HG02943 (cell line): ENCODE results near the gene ATP6V1G2.
"Not testable (repeated sequence)": the region's sequence is repeated elsewhere in the genome, so short reads cannot be mapped to it uniquely, and the experiment has no call there.

Experiments
- ATAC-seq: cut with Tn5 transposase; IDR thresholded peaks from one replicate; pipeline ENCODE4 v1.9.1; 2021; ENCODE audit warnings: mild to moderate bottlenecking, low read depth, moderate library complexity; ENCODE audit not compliant: unreplicated experiment

ATP6V1G2 gene

DNA sequence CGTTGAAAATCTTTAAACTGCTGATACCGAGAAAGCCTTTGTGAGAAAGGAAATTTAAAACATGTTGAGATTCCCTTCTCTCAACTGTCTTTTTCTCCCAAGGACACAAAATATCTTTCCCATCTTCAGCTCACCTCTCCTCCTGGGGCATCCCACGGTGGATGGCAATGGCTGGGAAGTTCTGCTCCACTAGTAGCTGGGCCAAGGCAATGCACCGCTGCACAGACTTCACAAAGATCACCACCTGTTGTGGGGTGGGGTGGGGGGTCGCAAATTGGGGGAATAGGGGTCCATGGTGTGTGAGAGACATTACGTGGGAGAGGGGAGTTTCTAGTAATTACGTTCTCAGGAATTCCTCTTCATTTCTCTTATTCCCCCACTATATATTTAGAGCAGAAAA lies 15.2 kb downstream of the ATP6V1G2 start:
- no peak for ATAC-seq

DNA sequence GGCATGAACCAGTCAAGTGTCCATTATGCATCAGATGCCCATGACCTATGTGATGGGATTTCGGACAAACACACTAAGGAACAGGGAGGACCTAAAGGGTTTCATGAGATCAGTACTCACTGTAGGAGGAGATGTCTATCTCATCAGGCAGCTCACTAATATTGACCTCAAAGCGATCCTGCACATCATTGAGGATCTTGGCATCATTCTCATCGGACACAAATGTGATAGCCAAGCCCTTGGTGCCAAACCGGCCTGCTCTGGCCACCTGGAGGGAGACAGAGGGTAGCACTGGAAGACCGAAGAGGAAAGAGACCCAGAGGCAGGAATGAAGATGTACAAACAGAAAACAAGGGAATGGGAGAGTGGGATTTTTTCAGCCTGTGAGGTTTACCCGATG lies 15.7 kb downstream of the ATP6V1G2 start:
- no peak for ATAC-seq

DNA sequence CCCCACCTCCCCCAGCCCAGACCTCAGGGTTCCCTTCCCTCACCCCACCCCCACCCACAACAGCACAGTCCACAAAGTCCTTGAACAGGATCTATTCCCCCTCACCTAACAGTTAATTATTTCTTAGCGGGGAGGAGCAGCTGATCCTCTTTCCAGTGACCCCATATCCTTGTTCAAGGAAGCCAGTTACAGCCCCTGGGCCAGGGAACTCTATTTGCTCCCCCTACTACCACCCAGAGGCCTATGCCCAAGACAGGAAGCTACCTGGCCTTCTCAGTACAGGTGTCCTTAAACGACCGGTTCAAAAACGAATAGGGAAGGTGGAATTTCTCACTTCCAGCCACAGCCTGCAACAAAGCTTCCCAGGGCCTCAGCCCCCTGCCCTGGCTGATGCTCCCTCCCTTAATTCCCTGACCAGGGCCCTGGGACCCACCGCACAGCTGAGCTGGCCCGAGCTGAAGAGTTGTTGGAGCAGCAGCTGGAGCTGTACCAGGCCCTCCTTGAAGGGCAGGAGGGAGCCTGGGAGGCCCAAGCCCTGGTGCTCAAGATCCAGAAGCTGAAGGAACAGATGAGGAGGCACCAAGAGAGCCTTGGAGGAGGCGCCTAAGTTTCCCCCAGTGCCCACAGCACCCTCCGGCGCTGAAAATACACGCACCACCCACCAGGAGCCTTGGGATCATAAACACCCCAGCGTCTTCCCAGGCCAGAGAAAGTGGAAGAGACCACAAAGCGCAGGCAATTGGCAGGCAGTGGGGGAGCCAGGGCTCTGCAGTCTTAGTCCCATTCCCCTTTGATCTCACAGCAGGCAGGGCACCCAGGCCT lies 16.9 kb downstream of the ATP6V1G2 start:
- ATAC-seq, result no peak

DNA sequence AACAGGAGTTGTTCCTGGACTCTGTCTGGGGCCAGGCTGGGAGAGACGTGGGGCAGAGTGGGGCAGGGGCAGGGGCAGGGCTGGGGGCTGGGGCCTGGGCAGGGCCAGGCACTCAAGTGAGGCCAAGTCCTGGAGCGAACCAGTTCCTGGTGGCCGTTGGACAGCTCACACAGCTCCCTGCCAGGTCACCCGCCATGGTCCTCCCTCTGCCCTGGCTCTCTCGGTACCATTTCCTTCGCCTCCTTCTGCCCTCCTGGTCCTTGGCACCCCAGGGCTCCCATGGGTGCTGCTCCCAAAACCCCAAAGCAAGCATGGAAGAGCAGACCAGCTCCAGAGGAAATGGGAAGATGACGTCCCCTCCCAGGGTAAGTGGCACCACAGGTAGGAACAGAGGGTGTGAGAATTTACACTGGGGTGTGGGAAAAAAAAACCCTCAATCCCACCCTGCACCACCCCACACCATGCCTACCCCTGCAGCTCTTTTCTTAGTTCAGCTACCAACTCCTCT lies 17.5 kb downstream of the ATP6V1G2 start, which contains the start of gene MCCD1:
TSS of gene MCCD1 (plus strand) at position 142 of the 508 bp plus-strand sequence. CDS start at position 195, 53 bp downstream.
- ATAC-seq, result no peak

DNA sequence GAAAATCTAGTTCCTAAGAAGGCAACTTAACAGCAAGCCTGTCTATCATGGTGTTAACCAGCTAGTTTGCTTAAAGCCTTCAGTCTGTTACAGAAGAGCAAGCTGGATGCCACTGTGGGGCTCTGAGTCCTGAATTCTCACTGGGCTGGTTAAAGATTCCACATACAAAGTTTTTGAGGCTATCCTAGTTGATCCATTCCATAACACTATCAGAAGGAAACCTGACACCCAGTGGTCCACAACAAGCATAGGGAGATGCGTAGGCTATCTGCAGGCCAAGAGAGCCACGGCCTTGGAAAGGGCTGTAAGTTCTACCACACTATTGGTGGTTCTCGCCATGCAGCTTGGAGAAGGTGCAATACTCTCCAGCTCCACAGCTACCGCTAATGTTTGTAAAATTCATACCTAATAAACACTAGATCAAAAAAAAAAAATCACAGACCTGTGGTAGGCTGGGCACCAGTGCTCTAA lies 18.1 kb downstream of the ATP6V1G2 start:
- no peak for ATAC-seq

DNA sequence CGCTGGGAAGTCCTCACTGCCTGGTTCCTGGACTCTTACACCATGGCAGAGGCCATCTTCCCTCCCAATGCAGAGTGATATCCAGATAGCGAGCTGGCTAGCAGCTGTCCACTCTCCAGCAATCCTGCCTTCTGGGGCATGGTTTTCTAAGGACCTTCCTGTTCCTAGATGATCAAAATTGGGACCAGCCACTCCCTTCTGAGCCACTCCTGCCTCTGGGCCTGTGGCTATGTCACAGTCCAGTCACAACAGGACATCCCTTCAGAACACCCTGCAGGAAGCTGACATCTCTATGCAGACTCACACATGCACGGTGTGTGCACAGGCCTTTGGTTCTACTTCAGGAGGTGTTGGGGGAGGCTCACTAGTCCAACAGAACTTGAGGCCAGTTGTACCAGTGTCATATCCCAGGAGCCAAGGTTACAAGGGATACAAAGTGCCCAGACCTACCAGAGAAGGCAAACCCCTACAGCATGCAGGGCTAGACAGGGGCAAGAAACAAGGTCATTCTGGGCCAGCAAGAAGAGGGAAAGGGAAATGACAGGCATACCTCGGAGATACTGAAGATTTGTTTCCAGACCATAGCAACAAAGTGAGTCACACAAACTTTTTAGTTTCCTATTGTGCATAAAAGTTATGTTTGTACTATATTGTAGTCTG lies 20.3 kb downstream of the ATP6V1G2 start:
- no peak for ATAC-seq

DNA sequence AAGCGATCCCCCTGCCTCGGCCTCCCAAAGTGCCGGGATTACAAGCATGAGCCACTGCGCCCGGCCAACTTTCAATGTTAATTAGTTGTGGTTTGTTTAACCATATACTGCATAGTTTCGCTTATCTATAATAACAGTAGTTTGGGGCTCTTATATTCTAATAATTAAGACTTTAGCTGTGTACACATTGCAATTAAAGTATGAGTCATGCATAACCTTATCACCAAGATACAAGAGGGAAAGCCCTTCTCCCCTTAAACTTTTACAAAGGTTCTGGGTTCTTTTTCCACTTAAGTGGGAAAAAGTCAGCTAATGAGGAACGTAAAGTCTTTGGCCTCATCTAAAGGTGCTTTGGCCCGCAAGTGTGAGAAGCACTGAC lies 20.9 kb downstream of the ATP6V1G2 start:
- no peak for ATAC-seq

DNA sequence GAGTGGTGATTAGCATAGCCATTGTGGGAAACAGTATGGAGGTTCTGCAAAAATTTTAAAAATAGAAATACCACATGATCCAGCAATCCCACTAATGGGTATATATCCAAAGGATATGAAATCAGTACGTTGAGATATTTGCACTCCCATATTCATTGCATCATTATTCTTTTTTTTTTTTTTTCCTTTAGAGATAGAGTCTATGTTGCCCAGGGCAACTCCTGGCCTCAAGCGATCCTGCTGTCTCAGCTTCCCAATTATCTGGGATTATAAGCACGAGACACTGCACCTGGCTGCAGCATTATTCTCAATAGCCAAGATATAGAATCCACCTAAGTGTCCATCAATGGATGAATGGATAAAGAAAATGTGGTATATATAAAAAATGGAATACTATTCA lies 24.6 kb downstream of the ATP6V1G2 start:
- ATAC-seq, result no peak

DNA sequence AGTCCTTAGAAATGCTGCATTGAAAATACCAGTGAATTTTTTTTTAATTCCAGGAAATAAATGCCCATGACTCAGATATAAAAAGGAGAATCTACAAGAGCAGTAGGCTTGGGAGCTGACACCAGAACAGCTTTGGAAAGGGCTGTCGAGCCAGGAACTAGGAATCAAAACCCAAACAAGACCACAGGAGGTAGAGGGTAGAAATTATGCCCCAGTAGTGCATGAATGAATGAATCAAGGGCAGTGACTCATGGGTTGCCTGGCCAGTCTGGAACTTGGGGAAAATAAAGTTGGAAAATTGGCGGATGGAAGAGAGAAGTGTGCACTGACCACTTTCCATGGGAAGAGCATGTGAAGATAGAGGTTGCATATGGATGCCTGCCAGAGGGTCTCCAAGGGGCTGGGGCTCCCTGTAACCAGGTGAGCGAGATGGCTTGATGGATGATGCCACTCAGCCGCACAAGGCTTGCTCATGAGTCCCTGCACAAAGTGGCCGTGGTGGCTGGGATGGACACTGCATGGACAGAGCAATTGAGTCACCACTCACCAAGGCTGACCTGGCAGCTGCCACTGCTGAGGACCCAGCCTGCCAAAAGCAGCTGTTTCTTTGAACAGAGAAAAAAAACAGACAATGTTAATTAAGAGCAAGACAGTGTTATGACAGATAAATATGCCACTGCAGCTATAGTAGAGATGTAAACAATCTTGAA lies 32.8 kb downstream of the ATP6V1G2 start:
- no peak for ATAC-seq

DNA sequence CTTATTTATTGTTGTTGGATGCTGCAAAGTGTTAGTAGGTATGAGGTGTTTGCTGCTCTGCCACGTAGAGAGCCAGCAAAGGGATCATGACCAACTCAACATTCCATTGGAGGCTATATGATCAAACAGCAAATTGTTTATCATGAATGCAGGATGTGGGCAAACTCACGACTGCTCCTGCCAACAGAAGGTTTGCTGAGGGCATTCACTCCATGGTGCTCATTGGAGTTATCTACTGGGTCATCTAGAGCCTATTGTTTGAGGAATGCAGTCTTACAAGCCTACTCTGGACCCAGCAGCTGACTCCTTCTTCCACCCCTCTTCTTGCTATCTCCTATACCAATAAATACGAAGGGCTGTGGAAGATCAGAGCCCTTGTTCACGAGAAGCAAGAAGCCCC lies 36.4 kb downstream of the ATP6V1G2 start:
- ATAC-seq, result no peak

DNA sequence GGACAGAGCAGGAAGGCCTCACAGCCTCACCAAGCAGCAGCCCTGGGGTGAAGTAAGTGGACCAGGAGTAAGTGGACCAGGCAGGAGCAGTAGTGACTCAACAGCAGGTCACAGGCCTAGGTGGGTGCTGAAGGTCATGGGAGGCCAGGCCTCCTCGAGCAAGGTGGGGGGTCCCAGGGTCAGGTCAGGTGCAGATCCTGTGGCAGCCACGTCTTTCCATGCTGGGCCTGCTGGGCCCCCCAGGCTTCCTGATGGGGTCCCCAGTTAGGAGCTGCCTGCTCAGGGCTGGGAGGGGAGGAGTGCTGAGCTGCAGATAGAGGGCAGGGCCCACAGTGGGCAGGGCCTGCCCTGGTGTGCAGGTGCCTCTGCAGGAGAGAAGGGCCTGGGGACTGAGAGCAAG lies 37.4 kb downstream of the ATP6V1G2 start:
- not testable (repeated sequence) for ATAC-seq

DNA sequence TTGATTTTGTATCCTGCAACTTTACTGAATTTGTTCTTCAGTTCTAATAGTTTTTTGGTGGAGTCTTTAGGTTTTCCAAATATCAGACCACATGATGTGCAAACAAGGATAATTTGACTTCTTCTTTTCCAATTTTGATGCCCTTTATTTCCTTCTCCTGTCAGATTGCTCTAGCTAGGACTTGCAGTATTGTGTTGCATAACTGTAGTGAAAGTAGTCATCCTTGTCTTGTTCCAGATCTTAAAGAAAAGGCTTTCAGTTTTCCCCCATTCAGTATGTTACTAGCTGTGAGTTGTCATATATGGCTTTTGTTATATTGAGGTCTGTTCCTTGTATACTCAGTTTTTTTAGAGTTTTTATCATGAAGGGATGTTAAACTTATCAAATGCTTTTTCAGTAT lies 43.8 kb downstream of the ATP6V1G2 start:
- no peak for ATAC-seq

DNA sequence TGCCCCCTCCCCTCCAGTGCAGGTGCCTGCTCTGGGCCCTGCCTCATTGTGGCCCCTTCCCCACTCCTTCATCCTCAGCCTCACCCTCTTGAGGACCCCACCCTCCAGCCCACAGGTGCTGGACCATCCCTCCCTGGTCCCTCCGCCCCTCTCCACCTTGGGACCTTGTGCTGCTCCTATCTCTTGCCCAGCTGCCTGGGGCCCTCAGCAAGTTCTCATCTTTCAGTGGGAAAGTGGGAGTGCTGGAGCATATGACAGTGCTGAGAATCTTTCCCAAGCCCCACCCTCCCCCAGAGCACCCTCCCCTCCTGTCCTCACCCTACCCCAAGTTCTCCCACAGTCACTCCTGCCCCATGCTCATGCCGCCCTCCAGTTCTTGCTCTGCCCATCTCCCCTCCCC lies 46.8 kb downstream of the ATP6V1G2 start:
- not testable (repeated sequence) for ATAC-seq

DNA sequence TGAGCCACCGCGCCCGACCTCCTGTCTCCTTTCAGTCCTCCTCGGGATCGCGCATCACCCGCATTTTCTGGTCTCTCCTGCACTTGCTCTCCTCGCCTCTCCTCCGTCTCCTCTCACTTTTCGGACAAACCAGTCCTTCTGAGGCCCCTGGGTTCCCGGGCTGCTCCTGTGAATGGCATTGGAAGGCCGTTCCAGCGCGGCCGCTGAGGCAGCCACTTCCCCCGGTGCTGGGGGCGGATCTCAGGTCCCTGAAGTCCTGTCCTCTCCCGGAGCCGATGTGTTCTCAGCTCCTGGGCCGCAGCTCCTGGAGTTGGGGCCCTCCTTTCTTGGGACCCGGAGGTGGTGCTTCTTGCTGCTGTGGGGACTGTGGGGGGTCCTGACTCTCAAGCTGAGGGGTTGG lies 47.7 kb downstream of the ATP6V1G2 start:
- no peak for ATAC-seq

DNA sequence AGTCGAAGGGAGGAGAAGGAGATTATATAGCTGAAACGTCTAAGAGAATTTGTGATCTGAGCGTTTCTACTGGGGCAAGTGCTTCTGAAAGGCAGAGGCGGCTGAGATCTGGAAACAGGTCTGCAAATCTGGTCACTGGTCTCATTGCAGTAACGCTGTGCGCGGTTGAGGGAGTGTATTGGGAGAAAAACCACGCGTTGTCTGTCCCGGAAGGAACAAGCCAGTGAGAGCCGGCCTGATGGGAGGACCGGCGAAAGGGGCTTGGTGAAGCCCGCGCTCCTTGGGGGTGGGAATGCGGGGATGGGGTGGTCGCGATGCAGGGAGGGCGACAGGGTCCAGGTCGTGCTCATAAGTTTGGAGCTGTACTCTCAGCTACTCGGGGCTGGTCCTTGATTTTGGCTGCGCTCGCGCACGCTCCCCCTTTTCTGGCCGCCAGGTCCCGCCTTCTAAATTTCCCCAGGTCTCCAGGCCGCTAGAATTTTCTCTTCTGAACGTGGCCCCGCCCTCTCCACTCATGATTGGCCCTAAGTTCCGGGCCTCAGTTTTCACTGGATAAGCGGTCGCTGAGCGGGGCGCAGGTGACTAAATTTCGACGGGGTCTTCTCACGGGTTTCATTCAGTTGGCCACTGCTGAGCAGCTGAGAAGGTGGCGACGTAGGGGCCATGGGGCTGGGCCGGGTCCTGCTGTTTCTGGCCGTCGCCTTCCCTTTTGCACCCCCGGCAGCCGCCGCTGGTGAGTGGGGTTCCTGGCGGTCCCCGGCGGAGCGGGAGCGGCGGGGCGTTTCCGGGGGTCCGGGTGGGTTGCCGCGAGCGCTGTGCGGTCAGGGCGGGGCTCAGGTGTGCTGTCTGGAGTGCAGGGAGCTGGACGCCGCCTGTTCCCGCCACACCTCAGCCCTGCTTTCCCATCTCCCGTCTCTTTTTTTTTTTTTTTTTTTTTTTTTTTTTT lies 48.6 kb downstream of the ATP6V1G2 start, which contains the start of gene MICB:
TSS of gene MICB (plus strand) at position 615 of the 946 bp plus-strand sequence. CDS start at position 664, 49 bp downstream.
- peak; percentile 43 for ATAC-seq

DNA sequence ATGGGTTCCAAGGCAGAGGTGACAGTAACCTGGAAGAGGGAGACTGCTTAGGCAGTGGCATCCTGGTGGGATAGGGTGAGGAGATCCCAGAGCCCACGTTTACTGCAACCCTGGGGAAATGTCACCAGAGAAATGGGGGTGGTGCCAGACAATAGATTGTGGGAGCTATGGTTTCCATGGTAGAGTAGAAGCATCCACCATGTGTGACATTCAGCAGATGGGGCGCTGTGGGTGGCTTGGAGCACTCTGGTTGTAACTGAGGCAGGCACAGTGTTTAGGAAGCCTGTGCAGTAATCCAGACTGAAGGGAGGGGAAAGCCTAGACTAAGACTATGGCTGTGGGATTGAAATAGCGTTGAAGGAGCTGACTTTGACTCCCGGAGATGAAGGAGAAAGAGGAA lies 49.6 kb downstream of the ATP6V1G2 start:
- ATAC-seq, result not testable (repeated sequence)

DNA sequence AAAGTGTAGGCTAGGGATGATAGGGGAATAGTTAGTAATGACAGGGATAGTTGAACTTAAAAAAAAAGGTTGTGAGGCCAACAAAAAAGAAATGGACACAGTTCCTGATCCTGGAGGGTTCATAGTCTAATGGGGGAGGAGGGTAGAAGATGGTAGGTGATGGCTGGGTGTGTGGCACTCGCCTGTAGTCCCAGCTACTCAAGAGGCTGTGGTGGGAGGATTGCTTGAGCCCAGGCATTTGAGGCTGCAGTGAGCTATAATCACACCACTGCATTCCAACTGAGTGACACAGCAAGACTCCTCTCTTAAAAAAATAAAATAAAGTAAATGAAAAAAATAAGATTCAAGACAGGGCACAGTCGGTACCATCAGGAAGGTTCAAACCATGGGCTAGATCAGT lies 50.8 kb downstream of the ATP6V1G2 start:
- ATAC-seq, result no peak
